Mucosa of gallbladder (tissue), 1 donor: ENCODE measurements around the gene ISG15. TPM values are rescaled to one million over a fixed set of nuclear protein-coding genes. Genes with fewer than 3 reads are reported as not detected.
"Not testable (repeated sequence)": the region's sequence is repeated elsewhere in the genome, so short reads cannot be mapped to it uniquely, and the experiment has no call there.

Experiments
- DNase-seq: peaks from one replicate; pipeline ENCODE4 v3.0.0-alpha.2; 2020; ENCODE audit warnings: low spot score
- total RNA-seq: library from RNA; stranded (reverse); gene quantifications from one replicate; pipeline ENCODE4 v1.2.1, GENCODE V29; 2021
- donor health status: DM: no; HTN: no; CAD: no.

The ISG15 gene
- total RNA-seq, 1 donor from 2014 or later = 41.5 TPM

- no peak for DNase-seq
These were observed 1.8 kb upstream of the ISG15 start for GRCh38 chr1:1011396-1011949.

GRCh38 chr1:1012736-1013104, 577 bp upstream of the ISG15 start:
- not testable (repeated sequence) for DNase-seq

- DNase-seq = no peak
These were observed 788 bp downstream of the ISG15 start for GRCh38 chr1:1013922-1014648.

- no peak for DNase-seq
These were observed 1.7 kb downstream of the ISG15 start for GRCh38 chr1:1014799-1015681.

GRCh38 chr1:1017397-1018320, 4.4 kb downstream of the ISG15 start:
- DNase-seq = not testable (repeated sequence)

GRCh38 chr1:1018321-1018685, 5.0 kb downstream of the ISG15 start:
- not testable (repeated sequence) for DNase-seq

- DNase-seq = peak; percentile 86
These were observed 6.1 kb downstream of the ISG15 start for GRCh38 chr1:1019122-1019999.

- no peak for DNase-seq
These were observed 6.7 kb downstream of the ISG15 start, which contains the start of gene AGRN for GRCh38 chr1:1020000-1020404. Gene AGRN, plus strand, starts transcription at chr1:1020120. Its CDS starts 53 bp downstream, at chr1:1020173.

- DNase-seq = no peak
These were observed 7.2 kb downstream of the ISG15 start for GRCh38 chr1:1020415-1021009.

- DNase-seq = peak; percentile 69
These were observed 8.0 kb downstream of the ISG15 start for GRCh38 chr1:1021010-1021919.

- DNase-seq = no peak
These were observed 8.6 kb downstream of the ISG15 start for GRCh38 chr1:1021920-1022259.

- no peak for DNase-seq
These were observed 9.2 kb downstream of the ISG15 start for GRCh38 chr1:1022302-1023009.

- DNase-seq = no peak
These were observed 10.4 kb downstream of the ISG15 start for GRCh38 chr1:1023700-1024099.

GRCh38 chr1:1024149-1024770, 11.0 kb downstream of the ISG15 start:
- DNase-seq = no peak

GRCh38 chr1:1024771-1025699, 11.7 kb downstream of the ISG15 start:
- peak; percentile 84 for DNase-seq

GRCh38 chr1:1025730-1026129, 12.4 kb downstream of the ISG15 start:
- no peak for DNase-seq
